ENCODE results near the gene JMJD8.
A peak's percentile ranks its signal among the peaks of the same experiment; 100 is the strongest.

JMJD8 gene

GRCh38 chr16:721765-722540 lies 37.8 kb upstream of the JMJD8 start:
- DNase-seq (ENCODE audit: low read depth, low spot score), result no peak

DNA sequence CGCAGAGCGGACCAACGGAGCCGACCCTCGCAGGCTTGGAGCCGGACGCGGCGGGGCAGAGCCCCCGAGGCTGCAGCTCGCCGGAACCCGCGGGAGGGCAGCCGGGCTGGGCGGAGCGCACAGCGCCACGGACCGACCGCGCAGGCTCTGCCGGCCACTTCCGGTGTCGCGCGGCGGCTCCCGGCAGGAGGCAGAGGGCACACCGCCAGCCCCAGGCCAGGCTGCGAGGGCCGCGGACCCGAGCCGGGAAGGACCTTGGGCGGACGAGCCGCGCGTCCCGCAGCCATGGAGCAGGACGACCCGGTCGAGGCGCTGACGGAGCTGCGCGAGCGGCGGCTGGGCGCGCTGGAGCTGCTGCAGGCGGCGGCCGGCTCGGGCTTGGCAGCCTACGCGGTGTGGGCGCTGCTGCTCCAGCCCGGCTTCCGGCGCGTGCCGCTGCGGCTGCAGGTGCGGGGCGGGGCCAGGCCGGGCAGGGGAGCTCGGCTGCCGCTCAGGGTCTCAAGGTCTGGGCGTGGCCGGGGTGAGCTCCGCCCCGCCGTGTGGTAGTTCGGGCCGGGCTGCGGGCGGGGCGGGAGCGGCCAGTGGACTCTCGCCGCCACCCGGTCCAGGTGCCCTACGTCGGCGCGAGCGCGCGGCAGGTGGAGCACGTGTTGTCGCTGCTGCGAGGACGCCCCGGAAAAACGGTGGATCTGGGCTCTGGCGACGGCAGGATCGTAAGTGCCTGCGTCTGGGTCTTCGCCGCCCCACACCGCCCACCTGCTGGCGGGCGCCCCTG lies 37.0 kb upstream of the JMJD8 start, which contains the start of gene ANTKMT:
Gene ANTKMT (plus strand): TSS at position 157 of the 775 bp plus-strand sequence. CDS start 129 bp downstream, at position 286.
- DNase-seq (ENCODE audit: low read depth, low spot score), result peak; percentile 91

GRCh38 chr16:720447-720989 lies 36.4 kb upstream of the JMJD8 start:
- peak; percentile 79 for DNase-seq (ENCODE audit: low read depth, low spot score)

DNA sequence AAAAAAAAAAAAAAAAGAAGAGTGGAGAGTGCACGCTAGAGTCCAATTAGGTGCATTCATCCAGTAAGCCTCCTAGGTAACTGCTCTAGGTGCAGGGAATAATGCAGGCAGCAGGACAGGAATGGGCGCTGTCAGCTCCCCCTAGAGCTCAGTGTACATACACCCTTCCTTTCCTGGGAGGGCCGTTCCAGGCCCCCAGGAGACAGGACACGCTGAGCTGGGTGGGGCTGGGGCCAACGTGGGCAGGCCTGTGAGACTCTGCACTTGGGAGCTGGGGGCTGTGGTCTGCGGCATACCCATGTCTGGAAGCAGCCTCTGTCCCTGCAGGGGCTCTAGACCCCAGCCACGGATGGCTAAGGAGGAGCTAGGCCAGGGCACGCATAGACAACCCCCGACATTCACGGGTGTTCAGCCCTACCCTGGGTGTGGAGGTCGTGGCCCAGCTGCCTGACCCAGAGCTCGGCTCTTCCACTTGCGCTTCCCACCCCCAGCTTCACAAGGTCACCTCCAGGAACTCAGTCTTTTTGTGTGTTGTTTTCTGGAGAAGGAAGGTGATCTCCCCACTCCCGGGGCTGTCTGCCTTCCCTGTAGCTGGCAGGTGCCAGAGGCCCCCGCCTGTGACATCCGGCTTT lies 35.8 kb upstream of the JMJD8 start:
- no peak for DNase-seq (ENCODE audit: low read depth, low spot score)

- no peak for DNase-seq (ENCODE audit: low read depth, low spot score)
These were observed 34.8 kb upstream of the JMJD8 start for GRCh38 chr16:718922-719321.

DNA sequence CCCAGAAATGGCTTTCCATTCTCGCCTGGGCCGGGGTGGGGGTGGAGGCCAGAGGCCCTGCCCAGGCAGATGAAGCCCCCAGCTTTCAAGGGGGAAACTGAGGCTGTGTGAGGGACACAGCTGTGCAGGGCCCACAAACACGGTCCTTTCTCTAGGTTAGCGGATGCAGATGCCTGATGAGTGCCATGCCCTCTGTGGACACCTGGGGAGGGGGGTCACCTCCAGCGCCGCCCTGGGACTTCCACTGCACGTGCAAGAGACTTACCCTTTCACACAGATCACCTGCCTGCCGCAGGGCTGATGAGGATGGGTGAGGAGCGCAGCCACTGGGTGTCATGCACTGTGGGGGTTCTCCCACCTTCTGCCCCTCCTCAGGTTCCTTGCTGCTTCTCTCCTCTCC lies 34.3 kb upstream of the JMJD8 start:
- no peak for DNase-seq (ENCODE audit: low read depth, low spot score)

GRCh38 chr16:717450-718245 lies 33.5 kb upstream of the JMJD8 start:
- no peak for DNase-seq (ENCODE audit: low read depth, low spot score)

DNA sequence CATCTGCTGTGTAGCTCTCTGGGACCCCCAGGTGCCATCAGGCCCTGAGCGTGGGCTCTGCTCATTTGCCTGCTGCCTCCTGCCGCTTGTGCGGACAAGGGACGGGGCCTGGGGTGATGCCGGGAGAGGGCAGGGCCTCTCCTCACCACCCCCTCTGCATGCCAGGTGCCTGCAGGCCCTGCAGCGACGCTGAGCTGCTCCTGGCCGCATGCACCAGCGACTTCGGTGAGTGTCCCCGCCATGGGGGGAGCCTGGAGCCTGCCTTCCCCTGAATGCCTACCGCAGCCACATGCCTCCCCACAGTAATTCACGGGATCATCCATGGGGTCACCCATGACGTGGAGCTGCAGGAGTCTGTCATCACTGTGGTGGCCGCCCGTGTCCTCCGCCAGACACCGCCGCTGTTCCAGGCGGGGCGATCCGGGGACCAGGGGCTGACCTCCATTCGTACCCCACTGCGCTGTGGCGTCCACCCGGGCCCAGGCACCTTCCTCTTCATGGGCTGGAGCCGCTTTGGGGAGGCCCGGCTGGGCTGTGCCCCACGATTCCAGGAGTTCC lies 32.7 kb upstream of the JMJD8 start:
- DNase-seq (ENCODE audit: low read depth, low spot score), result no peak

- DNase-seq (ENCODE audit: low read depth, low spot score), result peak; percentile 90
These were observed 32.0 kb upstream of the JMJD8 start for GRCh38 chr16:716200-716568.

DNA sequence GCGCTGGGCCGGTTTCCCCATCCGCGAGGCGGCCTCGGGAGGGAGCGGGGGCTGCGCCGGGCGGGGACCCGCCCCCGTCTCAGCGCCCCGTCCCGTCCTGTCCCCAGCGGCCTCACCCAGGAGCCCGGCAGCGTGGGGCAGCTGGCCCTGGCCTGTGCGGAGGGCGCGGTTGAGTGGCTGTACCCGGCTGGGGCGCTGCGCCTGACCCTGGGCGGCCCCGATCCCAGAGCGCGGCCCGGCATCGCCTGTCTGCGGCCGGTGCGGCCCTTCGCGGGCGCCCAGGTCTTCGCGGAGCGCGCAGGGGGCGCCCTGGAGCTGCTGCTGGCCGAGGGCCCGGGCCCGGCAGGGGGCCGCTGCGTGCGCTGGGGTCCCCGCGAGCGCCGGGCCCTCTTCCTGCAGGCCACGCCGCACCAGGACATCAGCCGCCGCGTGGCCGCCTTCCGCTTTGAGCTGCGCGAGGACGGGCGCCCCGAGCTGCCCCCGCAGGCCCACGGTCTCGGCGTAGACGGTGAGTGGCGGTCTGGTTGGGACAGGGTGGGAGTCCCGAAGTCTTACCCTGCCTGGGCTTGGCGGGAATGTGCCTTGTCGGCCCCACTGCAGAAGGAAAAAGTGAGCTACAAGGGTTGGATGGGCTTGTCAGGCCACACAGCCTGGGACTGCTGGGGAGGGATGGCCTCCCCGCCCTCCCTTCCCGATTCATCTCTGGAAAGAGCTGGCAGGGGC lies 31.5 kb upstream of the JMJD8 start:
- peak; percentile 73 for DNase-seq (ENCODE audit: low read depth, low spot score)

GRCh38 chr16:714558-715476 lies 30.7 kb upstream of the JMJD8 start, which contains the start of gene METRN:
TSS of gene METRN (plus strand) at chr16:715118. CDS start at chr16:715290, 172 bp downstream.
- peak; percentile 97 for DNase-seq (ENCODE audit: low read depth, low spot score)

- DNase-seq (ENCODE audit: low read depth, low spot score), result no peak
These were observed 29.9 kb upstream of the JMJD8 start for GRCh38 chr16:714079-714478.

DNA sequence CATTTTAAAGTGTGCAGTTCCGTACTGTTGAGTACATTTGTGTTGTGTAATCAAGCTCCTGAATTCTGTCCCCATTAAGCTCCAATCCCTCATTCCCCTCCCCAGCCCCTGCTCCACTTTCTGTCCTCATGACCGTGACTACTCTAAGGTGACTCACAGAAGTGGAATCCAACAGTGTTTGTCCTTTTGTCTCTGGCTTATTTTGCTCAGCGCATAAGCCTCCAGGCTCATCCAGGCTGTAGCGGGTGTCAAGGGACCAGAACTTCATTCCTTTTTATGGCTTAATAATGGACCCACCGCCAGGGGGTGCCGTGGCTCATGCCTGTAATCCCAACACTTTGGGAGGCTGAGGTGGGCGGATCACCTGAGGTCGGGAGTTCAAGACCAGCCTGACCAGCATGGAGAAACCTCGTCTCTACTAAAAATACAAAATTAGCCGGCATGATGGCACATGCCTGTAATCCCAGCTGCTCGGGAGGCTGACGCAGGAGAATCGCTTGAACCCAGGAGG lies 28.7 kb upstream of the JMJD8 start:
- peak; percentile 94 for DNase-seq (ENCODE audit: low read depth, low spot score)

- peak; percentile 89 for DNase-seq (ENCODE audit: low read depth, low spot score)
These were observed 27.6 kb upstream of the JMJD8 start for GRCh38 chr16:711548-712320.

DNA sequence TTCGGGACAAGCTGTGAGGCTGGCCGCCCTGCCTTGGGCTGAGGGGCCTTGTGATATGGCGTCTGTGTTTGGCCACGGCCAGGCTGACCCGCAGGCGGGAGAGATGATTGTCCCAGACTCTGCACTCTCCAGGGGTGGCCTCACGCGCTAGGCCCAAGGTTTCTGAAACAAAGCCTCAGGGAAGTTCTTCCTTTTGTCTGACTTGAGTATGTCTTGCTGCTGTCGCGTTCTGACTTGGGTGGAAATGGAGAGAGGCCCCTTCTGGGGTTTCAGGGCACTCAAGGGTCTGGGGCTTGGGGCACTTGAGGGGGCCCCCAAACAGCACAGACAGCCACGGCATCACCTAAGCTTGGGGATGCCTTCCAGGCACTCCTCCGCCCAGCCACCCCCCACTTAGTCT lies 26.9 kb upstream of the JMJD8 start:
- no peak for DNase-seq (ENCODE audit: low read depth, low spot score)

- no peak for DNase-seq (ENCODE audit: low read depth, low spot score)
These were observed 26.5 kb upstream of the JMJD8 start for GRCh38 chr16:710500-711075.

DNA sequence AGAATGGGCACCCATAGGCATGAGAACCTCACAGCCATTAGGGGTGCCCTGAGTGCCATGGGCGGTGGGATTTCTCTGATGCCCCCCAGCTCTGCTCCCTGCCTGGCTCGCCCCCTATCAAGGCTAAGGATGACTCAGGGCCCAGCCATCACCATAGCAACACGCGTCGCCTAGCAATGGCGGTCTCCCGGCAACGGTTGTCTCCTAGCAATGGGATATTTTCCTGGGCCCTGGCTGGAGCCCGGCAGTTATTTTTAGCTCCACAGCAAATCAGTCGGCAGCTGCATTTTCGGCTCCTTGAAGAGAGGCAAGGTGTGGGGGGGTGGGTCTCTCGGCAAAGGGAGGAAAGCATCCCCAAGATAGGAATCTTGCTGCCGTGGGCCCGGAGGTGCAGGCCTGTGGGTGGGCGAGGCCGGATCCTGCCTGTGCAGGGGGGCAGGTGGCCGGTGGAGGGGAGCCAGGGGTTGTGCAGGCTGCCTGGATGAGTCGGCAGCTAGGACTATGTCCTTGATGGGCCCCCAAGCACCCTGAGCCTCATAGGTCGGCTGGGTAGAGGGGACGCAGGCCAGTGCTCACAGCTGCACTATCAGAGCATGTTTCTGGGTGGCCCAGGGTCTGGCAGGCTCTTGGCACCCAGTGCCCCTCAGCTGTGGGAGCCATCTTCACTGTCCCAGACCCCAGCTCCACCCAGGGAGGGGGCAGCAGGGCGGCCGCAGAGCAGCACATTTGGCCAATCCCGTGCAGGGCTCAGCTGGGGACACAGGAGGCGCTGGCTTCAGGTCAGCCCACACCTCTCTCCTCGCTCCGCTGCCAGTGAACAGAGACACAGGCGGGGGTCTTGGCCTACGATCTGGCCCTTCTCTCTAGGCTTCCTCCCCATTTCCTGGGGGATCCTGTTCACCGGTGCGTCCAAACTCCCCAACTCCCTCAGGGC lies 25.7 kb upstream of the JMJD8 start:
- DNase-seq (ENCODE audit: low read depth, low spot score), result peak; percentile 95

All from astrocyte of the hippocampus (primary cell).